Measurements from ENCODE around the gene DOCK6. TPM values are rescaled to one million over a fixed set of nuclear protein-coding genes. Genes with fewer than 3 reads are reported as not detected.
A peak's percentile ranks its signal among the peaks of the same experiment; 100 is the strongest.

The DOCK6 gene
- total and polyA plus RNA-seq, 2 of the 13 experiments (the other 11 are each of a cell fraction or from before 2014, with no cell fraction given): 5.4 to 38.1 TPM

DNA sequence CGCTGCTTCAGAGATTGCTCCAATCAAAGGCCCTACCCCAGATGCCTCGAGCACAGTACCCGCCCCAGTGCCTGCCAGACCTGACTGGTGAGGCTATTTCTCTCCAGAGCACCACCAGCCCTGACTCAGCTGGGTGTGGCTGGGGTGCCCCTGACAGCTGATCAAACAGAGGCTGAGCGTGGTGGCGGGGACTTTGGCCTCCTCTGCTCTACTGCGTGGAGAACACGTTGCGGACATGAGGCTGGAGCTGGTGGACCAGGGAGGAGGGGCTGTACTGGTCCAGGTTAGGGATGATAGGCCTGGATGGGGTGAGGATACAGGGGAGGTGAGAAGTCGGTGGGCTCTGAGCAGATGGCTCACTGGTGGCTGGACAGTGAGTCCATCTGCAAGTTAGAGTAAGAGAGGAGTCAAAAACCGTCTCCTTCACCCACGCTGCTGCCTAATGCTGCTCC, 3.5 kb upstream of the DOCK6 start (continued):
- peak; percentile 87; the same call in 1 of the 2 replicates for TF ChIP-seq ZFP90 (CRISPR knock-in tag; IDR thresholded peaks at IDR 0.05; ENCODE audit: borderline replicate concordance)
- TF ChIP-seq ZNF383 (CRISPR knock-in tag; IDR thresholded peaks at IDR 0.05; ENCODE audit: borderline replicate concordance): no peak
- TF ChIP-seq TAF1 (CRISPR knock-in tag; IDR thresholded peaks at IDR 0.05): no peak; the same call in 1 of the 2 replicates
- no peak for TF ChIP-seq AGO2 (optimal IDR thresholded peaks at IDR 0.05; ENCODE audit: low read depth, low read length)
- TF ChIP-seq SKI (IDR thresholded peaks at IDR 0.05; ENCODE audit: partially characterized antibody): peak; percentile 89
- peak; percentile 99 for TF ChIP-seq TARDBP (CRISPR knock-in tag; IDR thresholded peaks at IDR 0.05)
- TF ChIP-seq ZSCAN12 (CRISPR knock-in tag; IDR thresholded peaks at IDR 0.05): no peak
- no peak for TF ChIP-seq RFX3 (CRISPR knock-in tag; IDR thresholded peaks at IDR 0.05)
- peak; percentile 93 for TF ChIP-seq ZNF609 (CRISPR knock-in tag; IDR thresholded peaks at IDR 0.05; ENCODE audit: borderline replicate concordance)
- TF ChIP-seq, protein P1, sequence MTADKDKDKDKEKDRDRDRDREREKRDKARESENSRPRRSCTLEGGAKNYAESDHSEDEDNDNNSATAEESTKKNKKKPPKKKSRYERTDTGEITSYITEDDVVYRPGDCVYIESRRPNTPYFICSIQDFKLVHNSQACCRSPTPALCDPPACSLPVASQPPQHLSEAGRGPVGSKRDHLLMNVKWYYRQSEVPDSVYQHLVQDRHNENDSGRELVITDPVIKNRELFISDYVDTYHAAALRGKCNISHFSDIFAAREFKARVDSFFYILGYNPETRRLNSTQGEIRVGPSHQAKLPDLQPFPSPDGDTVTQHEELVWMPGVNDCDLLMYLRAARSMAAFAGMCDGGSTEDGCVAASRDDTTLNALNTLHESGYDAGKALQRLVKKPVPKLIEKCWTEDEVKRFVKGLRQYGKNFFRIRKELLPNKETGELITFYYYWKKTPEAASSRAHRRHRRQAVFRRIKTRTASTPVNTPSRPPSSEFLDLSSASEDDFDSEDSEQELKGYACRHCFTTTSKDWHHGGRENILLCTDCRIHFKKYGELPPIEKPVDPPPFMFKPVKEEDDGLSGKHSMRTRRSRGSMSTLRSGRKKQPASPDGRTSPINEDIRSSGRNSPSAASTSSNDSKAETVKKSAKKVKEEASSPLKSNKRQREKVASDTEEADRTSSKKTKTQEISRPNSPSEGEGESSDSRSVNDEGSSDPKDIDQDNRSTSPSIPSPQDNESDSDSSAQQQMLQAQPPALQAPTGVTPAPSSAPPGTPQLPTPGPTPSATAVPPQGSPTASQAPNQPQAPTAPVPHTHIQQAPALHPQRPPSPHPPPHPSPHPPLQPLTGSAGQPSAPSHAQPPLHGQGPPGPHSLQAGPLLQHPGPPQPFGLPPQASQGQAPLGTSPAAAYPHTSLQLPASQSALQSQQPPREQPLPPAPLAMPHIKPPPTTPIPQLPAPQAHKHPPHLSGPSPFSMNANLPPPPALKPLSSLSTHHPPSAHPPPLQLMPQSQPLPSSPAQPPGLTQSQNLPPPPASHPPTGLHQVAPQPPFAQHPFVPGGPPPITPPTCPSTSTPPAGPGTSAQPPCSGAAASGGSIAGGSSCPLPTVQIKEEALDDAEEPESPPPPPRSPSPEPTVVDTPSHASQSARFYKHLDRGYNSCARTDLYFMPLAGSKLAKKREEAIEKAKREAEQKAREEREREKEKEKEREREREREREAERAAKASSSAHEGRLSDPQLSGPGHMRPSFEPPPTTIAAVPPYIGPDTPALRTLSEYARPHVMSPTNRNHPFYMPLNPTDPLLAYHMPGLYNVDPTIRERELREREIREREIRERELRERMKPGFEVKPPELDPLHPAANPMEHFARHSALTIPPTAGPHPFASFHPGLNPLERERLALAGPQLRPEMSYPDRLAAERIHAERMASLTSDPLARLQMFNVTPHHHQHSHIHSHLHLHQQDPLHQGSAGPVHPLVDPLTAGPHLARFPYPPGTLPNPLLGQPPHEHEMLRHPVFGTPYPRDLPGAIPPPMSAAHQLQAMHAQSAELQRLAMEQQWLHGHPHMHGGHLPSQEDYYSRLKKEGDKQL (CRISPR knock-in tag; IDR thresholded peaks at IDR 0.05; ENCODE audit: low read depth): peak; percentile 89
- no peak for TF ChIP-seq GPN1 (CRISPR knock-in tag; IDR thresholded peaks at IDR 0.05; ENCODE audit: borderline replicate concordance)
- TF ChIP-seq, protein P2, sequence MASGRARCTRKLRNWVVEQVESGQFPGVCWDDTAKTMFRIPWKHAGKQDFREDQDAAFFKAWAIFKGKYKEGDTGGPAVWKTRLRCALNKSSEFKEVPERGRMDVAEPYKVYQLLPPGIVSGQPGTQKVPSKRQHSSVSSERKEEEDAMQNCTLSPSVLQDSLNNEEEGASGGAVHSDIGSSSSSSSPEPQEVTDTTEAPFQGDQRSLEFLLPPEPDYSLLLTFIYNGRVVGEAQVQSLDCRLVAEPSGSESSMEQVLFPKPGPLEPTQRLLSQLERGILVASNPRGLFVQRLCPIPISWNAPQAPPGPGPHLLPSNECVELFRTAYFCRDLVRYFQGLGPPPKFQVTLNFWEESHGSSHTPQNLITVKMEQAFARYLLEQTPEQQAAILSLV (CRISPR knock-in tag; IDR thresholded peaks at IDR 0.05; ENCODE audit: borderline replicate concordance): peak; percentile 95
- peak; percentile 82; the same call in 1 of the 2 replicates for TF ChIP-seq HOMEZ (CRISPR knock-in tag; IDR thresholded peaks at IDR 0.05; ENCODE audit: low read depth)
- TF ChIP-seq ZFX (CRISPR knock-in tag; IDR thresholded peaks at IDR 0.05; ENCODE audit: low read depth): peak; percentile 84
- peak; percentile 89 for TF ChIP-seq ZNF263 (CRISPR knock-in tag; IDR thresholded peaks at IDR 0.05)
- peak; percentile 72; the same call in 1 of the 2 replicates for TF ChIP-seq ZBTB21 (CRISPR knock-in tag; IDR thresholded peaks at IDR 0.05)
- no peak; the same call in 1 of the 2 replicates for TF ChIP-seq ZNF570 (CRISPR knock-in tag; IDR thresholded peaks at IDR 0.05; ENCODE audit: borderline replicate concordance)
- peak; percentile 86 for TF ChIP-seq BCL6 (CRISPR knock-in tag; IDR thresholded peaks at IDR 0.05)

All from HepG2 (cell line).